IPS DF 4.7 (cell line): ENCODE results near the gene SCLT1.

Source experiments
- DNase-seq: peaks from one replicate; pipeline ENCODE4 v3.0.0-alpha.2; 2013; ENCODE audit warnings: low spot score; ENCODE audit errors: extremely low read depth

Gene SCLT1

DNA sequence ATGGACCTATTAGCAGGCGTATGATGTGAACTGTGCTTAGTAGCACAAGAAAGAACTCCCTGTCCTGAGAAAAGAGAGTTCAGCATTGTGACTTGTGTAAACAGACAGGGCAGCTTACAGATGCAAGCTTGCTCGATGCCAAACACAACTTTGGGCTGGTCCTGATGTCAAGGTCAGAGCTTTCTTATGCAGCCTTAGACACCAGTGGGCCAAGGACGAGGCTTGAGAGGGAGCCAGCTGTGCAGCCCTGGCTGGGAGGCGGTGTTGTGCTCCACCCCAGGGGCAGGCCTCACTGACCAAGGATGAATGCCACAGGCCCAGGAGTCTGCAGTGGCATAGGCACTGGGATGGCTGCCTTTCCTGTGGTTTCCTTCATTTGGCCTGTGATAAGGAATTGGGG is 248.4 kb downstream of the SCLT1 start:
- DNase-seq: no peak

DNA sequence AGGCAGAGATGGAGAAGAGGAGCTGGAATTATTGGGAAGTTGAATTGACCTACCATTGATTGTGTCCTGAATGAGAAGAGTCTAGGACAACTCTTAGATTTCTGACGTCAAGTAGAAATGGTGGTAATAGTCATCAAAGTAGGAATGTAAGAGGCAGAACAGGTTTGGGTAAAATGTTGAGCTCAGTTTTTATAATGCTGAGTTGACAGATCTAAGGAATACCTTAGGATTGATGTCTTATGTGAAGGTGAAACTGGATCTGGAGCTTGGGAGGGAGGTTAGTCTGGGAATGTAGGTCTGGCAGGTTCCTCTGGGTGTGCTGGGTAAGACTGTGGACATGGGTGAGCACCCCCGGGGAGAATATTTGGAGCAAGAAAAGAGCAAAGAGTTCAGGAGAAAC is 251.9 kb downstream of the SCLT1 start:
- DNase-seq: no peak

DNA sequence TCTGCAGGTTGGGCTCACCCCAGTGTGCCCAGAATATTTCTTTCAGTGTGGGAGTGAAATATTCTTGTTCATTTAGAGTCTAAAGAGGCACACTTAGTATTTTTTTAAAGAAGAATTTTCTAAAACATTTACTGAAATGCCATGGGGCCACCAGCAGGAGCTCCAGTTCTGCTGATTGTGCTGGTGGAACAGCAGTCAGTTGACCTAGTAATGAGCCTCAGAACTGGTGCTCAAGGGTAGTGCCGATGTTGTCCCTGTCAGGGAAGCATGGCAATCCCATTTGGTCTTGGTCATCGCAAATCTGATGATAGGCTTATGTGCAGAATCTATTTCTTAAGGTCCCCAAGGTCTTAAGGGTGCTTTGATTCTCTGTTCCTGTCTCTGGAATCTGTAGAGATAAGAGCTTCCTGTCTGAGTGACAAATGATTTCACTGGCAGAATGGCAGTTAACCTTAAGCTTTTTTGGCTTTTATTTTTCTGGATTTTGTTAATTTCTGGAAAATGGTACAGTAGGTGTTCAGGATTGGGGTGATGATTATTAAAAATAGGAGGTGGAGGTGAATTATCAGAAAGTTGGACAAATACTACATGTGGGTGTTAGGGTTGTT is 252.5 kb downstream of the SCLT1 start:
- DNase-seq: no peak

DNA sequence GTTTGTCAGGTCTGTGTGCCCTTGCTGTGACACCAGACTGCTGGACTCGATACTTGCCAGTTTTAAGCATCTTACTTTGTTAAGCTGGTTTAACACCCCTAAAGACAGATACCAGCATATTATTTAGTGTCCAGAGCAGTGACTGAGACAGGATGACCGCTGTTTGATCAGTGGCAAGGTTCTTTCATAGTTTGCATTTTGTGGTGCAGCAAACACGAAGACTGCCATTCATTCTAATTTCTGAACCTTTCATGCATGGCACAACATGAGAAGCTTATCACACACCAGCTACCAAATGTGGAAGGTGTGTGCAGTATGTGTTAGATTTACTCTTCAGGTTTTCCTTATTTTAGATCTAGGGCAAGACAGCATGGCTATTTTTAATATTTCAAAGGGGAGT is 255.7 kb downstream of the SCLT1 start:
- DNase-seq: no peak

DNA sequence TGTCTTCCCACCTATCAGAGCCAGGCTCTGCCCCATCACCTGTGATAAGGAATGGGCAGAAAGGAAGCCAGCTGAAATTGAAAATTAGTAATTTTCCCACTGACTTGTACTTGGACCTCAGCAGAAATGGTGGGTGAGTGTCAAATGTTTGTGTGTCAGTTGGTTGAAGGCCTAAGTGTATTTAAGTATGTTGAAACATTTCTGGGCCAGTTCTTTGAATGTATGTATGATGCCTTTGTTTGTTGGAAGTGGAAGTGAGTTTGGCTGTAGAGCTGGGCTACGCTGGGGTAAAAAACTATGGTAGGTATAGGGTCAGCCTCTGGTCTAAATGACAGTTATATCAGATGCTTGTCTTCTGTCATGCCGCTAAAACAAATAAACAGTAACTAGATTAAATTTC is 256.1 kb downstream of the SCLT1 start:
- DNase-seq: no peak

DNA sequence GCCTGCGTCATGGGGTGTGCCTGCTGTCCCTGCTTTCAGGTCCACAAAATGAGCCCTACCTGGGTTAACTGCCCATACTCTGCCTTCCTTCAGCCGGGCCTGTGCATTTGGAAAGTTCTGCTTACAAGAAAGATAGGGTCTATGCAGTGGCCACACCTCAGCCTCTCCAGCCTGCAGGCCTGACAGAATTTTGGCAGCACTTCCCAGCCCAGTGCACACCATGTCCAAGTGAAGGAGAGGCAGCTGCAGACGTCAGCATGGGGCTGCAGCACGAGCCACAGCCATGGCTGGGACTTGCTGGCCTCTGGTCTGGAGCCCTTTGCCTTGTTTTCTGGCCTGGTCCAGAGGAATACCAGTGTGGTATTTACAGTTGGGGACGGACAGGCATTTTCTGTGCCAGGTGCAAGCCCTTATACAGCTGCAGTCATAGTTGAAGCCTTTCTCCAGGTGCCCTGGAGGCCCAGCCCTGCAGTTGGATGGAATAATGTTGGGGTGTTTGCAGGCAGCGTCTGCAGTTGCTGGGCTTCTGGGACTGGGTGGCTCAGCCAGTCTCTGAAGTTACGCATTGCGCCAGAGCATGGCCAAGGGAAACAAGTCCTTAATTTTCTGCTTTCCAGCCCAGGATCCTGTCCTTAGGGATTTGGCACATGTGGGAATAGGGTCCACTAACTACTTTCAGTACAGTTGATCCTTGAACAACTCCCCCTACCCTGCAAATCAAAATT is 257.7 kb downstream of the SCLT1 start:
- DNase-seq: no peak
